Fibroblast of pulmonary artery (primary cell): Measurements from ENCODE around the gene PCDH8.

Source experiments
- DNase-seq: peaks from one replicate; pipeline ENCODE4 v3.0.0-alpha.2; 2010; ENCODE audit warnings: low read depth
- H3K4me3 ChIP-seq: replicated peaks from 2 replicates; pipeline ENCODE4 v1.5.1; 2011; ENCODE audit warnings: low read depth, mild to moderate bottlenecking, control low read depth, low read length, moderate library complexity
- TF ChIP-seq, protein P1 (sequence below): IDR thresholded peaks from 2 replicates; pipeline ENCODE4 v1.5.1; 2011; ENCODE audit warnings: mild to moderate bottlenecking, control low read depth, low read length, inconsistent platforms; ENCODE audit errors: missing control alignments

Gene PCDH8

GRCh38 chr13:52812941-52813340 lies 35.5 kb downstream of the PCDH8 start:
- DNase-seq: no peak
- no peak overlapping the region for H3K4me3 ChIP-seq
- TF ChIP-seq, protein P1, sequence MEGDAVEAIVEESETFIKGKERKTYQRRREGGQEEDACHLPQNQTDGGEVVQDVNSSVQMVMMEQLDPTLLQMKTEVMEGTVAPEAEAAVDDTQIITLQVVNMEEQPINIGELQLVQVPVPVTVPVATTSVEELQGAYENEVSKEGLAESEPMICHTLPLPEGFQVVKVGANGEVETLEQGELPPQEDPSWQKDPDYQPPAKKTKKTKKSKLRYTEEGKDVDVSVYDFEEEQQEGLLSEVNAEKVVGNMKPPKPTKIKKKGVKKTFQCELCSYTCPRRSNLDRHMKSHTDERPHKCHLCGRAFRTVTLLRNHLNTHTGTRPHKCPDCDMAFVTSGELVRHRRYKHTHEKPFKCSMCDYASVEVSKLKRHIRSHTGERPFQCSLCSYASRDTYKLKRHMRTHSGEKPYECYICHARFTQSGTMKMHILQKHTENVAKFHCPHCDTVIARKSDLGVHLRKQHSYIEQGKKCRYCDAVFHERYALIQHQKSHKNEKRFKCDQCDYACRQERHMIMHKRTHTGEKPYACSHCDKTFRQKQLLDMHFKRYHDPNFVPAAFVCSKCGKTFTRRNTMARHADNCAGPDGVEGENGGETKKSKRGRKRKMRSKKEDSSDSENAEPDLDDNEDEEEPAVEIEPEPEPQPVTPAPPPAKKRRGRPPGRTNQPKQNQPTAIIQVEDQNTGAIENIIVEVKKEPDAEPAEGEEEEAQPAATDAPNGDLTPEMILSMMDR: no peak

DNA sequence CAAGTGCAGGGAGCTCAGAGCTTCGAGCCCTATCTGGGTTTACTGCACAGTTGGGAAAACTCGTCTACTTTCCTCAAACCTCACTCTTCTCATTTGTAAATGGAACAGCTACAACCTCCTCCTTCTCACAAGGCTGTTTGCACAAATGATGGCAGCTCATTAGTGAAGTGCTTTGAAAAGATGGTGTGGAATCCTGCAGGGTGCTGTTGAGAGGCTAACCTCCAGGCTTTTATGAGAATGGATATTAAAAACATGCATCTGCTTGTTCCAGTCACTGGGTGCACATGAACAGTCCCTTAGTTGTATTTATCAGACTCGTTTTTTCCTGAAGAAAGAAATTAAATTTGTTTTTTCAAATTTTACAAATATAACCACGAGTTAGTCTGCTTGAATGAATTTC lies 36.6 kb downstream of the PCDH8 start:
- no peak overlapping the region for H3K4me3 ChIP-seq
- TF ChIP-seq, protein P1: no peak
- DNase-seq: no peak

- no peak for DNase-seq
- H3K4me3 ChIP-seq: no peak overlapping the region
- TF ChIP-seq, protein P1: no peak
Measured at GRCh38 chr13:52810526-52810925, 37.9 kb downstream of the PCDH8 start.

DNA sequence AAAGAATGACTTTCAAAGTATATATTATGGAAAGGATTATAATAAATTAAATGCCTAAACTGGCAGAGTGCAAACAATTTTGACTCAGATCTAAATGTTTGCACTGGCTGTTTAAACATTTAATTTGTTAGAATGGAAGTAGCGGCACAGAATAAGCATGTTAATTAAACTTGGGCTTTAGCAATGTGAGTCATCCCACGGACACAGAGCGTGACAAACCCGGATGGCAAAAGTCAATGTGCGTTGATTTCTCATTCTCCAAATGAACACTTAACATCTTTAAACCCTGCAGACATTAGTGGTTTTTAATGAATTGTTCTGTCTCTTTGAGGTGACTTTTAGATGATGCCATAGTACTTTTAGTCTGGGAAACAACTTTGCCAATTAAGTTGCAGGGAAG lies 38.4 kb downstream of the PCDH8 start:
- H3K4me3 ChIP-seq: no peak overlapping the region
- no peak for DNase-seq
- TF ChIP-seq, protein P1: no peak

- TF ChIP-seq, protein P1: peak; percentile 22
- H3K4me3 ChIP-seq: no peak overlapping the region
- peak; percentile 54 for DNase-seq
Measured at GRCh38 chr13:52809310-52809769, 39.1 kb downstream of the PCDH8 start.

DNA sequence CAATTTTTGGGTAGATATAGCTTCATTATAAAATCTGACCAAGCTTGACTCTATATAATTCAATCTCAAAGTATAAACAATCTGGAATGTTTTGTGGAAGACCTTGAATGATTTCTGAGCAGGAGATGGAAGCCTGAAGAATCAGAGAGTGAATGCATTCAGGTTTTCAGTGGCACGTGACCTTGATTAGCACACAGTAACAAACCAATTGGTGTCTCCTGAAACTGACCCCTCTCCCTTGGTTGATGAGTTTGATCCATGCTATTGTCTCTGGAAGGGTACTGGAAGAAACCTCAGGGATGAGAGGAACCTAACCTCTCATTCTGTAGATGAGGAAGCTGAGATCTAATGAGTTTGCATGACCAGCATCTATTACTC lies 39.6 kb downstream of the PCDH8 start:
- DNase-seq: no peak
- TF ChIP-seq, protein P1: no peak

DNA sequence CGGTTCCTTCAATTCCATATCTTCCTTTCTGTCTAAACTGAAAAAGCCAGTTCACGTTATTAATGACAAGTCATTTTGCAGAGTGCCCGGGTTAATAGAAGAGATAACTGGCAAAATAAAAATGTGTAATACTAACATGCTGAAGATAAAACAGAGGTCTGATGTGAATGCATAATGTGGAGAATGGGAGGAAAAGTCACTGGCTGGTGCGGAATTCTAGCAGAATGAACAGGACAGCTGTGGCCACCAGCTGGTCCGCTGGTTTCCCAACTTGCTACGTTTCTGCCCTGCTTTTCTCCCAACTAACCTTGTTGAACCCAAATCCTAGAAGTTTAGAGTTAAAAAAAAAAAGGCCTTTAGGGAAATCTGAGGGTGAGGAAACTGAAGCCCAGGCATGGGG lies 42.4 kb downstream of the PCDH8 start:
- H3K4me3 ChIP-seq: no peak overlapping the region
- DNase-seq: no peak
- TF ChIP-seq, protein P1: no peak

More for the DNA sequence above, 39.6 kb downstream of the PCDH8 start:
- no peak overlapping the region for H3K4me3 ChIP-seq
